ENCODE results near the gene TFF1.

DNA sequence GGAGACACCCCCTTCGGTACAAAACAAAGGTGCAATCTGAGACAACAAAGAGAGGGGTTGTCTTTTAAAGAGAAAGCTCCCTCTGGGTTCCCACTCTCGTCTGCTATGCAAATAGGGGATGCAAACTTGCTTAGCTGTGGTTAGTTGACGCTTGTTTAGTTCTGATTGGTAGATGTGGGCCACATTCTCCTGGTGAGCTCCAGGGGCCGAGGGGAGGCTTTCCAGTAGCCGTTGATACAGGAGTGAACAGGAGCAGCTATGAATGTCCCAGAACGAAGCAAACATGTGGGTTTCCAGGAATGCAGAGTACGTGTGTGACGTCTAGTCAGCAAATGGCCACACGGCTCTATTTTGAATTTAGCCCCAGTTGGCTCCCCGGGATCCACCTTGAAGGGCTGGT lies 30.3 kb downstream of the TFF1 start:
- TF ChIP-seq, protein P1, sequence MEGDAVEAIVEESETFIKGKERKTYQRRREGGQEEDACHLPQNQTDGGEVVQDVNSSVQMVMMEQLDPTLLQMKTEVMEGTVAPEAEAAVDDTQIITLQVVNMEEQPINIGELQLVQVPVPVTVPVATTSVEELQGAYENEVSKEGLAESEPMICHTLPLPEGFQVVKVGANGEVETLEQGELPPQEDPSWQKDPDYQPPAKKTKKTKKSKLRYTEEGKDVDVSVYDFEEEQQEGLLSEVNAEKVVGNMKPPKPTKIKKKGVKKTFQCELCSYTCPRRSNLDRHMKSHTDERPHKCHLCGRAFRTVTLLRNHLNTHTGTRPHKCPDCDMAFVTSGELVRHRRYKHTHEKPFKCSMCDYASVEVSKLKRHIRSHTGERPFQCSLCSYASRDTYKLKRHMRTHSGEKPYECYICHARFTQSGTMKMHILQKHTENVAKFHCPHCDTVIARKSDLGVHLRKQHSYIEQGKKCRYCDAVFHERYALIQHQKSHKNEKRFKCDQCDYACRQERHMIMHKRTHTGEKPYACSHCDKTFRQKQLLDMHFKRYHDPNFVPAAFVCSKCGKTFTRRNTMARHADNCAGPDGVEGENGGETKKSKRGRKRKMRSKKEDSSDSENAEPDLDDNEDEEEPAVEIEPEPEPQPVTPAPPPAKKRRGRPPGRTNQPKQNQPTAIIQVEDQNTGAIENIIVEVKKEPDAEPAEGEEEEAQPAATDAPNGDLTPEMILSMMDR (IDR thresholded peaks at IDR 0.05) = no peak
- no peak for TF ChIP-seq EZH2phosphoT487 (IDR thresholded peaks at IDR 0.05)
- TF ChIP-seq EZH2 (IDR thresholded peaks at IDR 0.05) = no peak

All from neural progenitor cell (in vitro differentiated cells).